HL-60/S4 treated with retinoic acid at 250 ng/mL for 4 days and 3 days (cell line): ENCODE measurements around the gene JPT1.
"Not testable (repeated sequence)": the region's sequence is repeated elsewhere in the genome, so short reads cannot be mapped to it uniquely, and the experiment has no call there.

Experiments used
- in situ Hi-C: fragments of 300-500 bp; cut with MboI; formaldehyde crosslinking; loops from 2 replicates; pipeline ENCODE4 v1.7.0; 2022; ENCODE audit warnings: low sequenced_read_pairs

JPT1 gene

GRCh38 chr17:75131278-75132017, 22.9 kb downstream of the JPT1 start, which contains the start of gene NT5C:
NT5C (minus strand) TSS chr17:75131742; CDS start chr17:75131707, 35 bp downstream.
- in situ Hi-C loops: no loop called here

GRCh38 chr17:75130632-75131277, 23.6 kb downstream of the JPT1 start:
- in situ Hi-C loops: no loop called here

GRCh38 chr17:75130059-75130631, 24.2 kb downstream of the JPT1 start:
- in situ Hi-C loops: no loop called here

GRCh38 chr17:75129576-75129975, 24.7 kb downstream of the JPT1 start:
- in situ Hi-C loops: no loop called here

- in situ Hi-C loops: no loop called here
These were observed 25.4 kb downstream of the JPT1 start for GRCh38 chr17:75128694-75129505.

GRCh38 chr17:75127936-75128335, 26.4 kb downstream of the JPT1 start:
- in situ Hi-C loops: not testable (repeated sequence)

- in situ Hi-C loops: no loop called here
These were observed 27.4 kb downstream of the JPT1 start for GRCh38 chr17:75126954-75127353.

- in situ Hi-C loops: no loop called here
These were observed 28.3 kb downstream of the JPT1 start for GRCh38 chr17:75125984-75126383.

GRCh38 chr17:75124819-75125162, 29.5 kb downstream of the JPT1 start:
- in situ Hi-C loops: no loop called here

- in situ Hi-C loops: no loop called here
These were observed 30.1 kb downstream of the JPT1 start for GRCh38 chr17:75124041-75124818.

GRCh38 chr17:75118307-75118706, 36.0 kb downstream of the JPT1 start:
- in situ Hi-C loops: no loop called here

- in situ Hi-C loops: no loop called here
These were observed 37.6 kb downstream of the JPT1 start for GRCh38 chr17:75116737-75117136.

- in situ Hi-C loops: no loop called here
These were observed 38.8 kb downstream of the JPT1 start for GRCh38 chr17:75115555-75115954.

- in situ Hi-C loops: no loop called here
These were observed 39.6 kb downstream of the JPT1 start for GRCh38 chr17:75114552-75115314.

- in situ Hi-C loops: no loop called here
These were observed 40.3 kb downstream of the JPT1 start for GRCh38 chr17:75113798-75114551.

- in situ Hi-C loops: no loop called here
These were observed 42.5 kb downstream of the JPT1 start for GRCh38 chr17:75111777-75112335.

GRCh38 chr17:75110234-75110937, 43.9 kb downstream of the JPT1 start:
- in situ Hi-C loops: no loop called here
